GM20431 (cell line): ENCODE results near the gene ABL1.

Experiments used
- in situ Hi-C: fragments of 300-500 bp; cut with MseI, MboI; formaldehyde crosslinking; loops from one replicate; pipeline ENCODE4 v1.15.0; 2020; ENCODE audit warnings: low sequenced_read_pairs; ENCODE audit not compliant: unreplicated experiment

ABL1 gene

GRCh38 chr9:130924448-130924788, 89.4 kb downstream of the ABL1 start:
- in situ Hi-C loops = no loop called here

- in situ Hi-C loops = no loop called here
Measured at GRCh38 chr9:130925050-130925678, 90.1 kb downstream of the ABL1 start.

GRCh38 chr9:130927338-130927737, 92.3 kb downstream of the ABL1 start:
- in situ Hi-C loops = no loop called here

GRCh38 chr9:130927995-130928900, 93.2 kb downstream of the ABL1 start:
- in situ Hi-C loops = no loop called here

GRCh38 chr9:130929571-130930038, 94.6 kb downstream of the ABL1 start:
- in situ Hi-C loops = no loop called here

GRCh38 chr9:130930132-130930803, 95.2 kb downstream of the ABL1 start:
- in situ Hi-C loops = no loop called here

- in situ Hi-C loops = no loop called here
Measured at GRCh38 chr9:130930804-130931349, 95.8 kb downstream of the ABL1 start.

- in situ Hi-C loops = no loop called here
Measured at GRCh38 chr9:130931508-130932254, 96.6 kb downstream of the ABL1 start.

GRCh38 chr9:130932255-130933079, 97.4 kb downstream of the ABL1 start:
- in situ Hi-C loops = no loop called here

GRCh38 chr9:130933114-130934046, 98.3 kb downstream of the ABL1 start:
- in situ Hi-C loops = no loop called here

GRCh38 chr9:130934246-130934645, 99.2 kb downstream of the ABL1 start:
- in situ Hi-C loops = no loop called here

GRCh38 chr9:130934702-130935647, 99.9 kb downstream of the ABL1 start:
- in situ Hi-C loops = no loop called here

GRCh38 chr9:130935648-130936271, 100.7 kb downstream of the ABL1 start:
- in situ Hi-C loops = no loop called here

GRCh38 chr9:130936285-130937117, 101.4 kb downstream of the ABL1 start:
- in situ Hi-C loops = no loop called here
